Neural cell (in vitro differentiated cells): ENCODE results near the gene DLL1. TPM values are rescaled to one million over a fixed set of nuclear protein-coding genes. Genes with fewer than 3 reads are reported as not detected.

ENCODE experiments used
- H2AFZ ChIP-seq: fragments of 200-600, 300-800 bp; sonication (generic), shearing (Covaris generic); 2 replicates; pipeline ENCODE4 v1.6.0; 2014; ENCODE audit warnings: low read depth, mild to moderate bottlenecking, antibody characterized with exemption, low read length, moderate library complexity
- H3F3A ChIP-seq: fragments of 200-600 bp; shearing (Covaris generic); 2 replicates; pipeline ENCODE4 v1.6.1; 2016; ENCODE audit warnings: mild to moderate bottlenecking, moderate library complexity, mixed read lengths, antibody characterized with exemption, low read length; ENCODE audit not compliant: insufficient read depth, poor library complexity, severe bottlenecking
- H3K27ac ChIP-seq: fragments of 200-600, 300-800 bp; sonication (generic), shearing (Covaris generic); 2 replicates; pipeline ENCODE4 v1.5.1; 2014; ENCODE audit warnings: mild to moderate bottlenecking, low read length, moderate library complexity
- H3K27me3 ChIP-seq: fragments of 300-800, 200-600 bp; sonication (generic), shearing (Covaris generic); 2 replicates; pipeline ENCODE4 v1.6.0; 2014; ENCODE audit warnings: mild to moderate bottlenecking, low read depth, low read length, moderate library complexity; ENCODE audit not compliant: insufficient read depth
- H3K36me3 ChIP-seq: fragments of 300-800, 200-600 bp; sonication (generic), shearing (Covaris generic); 2 replicates; pipeline ENCODE4 v1.5.1; 2014; ENCODE audit warnings: mild to moderate bottlenecking, antibody characterized with exemption, low read length, moderate library complexity; ENCODE audit not compliant: insufficient read depth
- H3K4me2 ChIP-seq: fragments of 300-800, 200-600 bp; sonication (generic), shearing (Covaris generic); 2 replicates; pipeline ENCODE4 v1.6.0; 2014; ENCODE audit warnings: mild to moderate bottlenecking, low read length
- H3K4me3 ChIP-seq: fragments of 300-800, 200-600 bp; sonication (generic), shearing (Covaris generic); 2 replicates; pipeline ENCODE4 v1.5.1; 2014; ENCODE audit warnings: mild to moderate bottlenecking, low read length, moderate library complexity
- H3K79me2 ChIP-seq: fragments of 200-600 bp; shearing (Covaris generic); replicated peaks from 2 replicates; pipeline ENCODE4 v1.6.0; 2014; ENCODE audit warnings: mild to moderate bottlenecking, low read length, moderate library complexity; ENCODE audit not compliant: insufficient read depth
- H3K9ac ChIP-seq: fragments of 300-800, 200-600 bp; sonication (generic), shearing (Covaris generic); 2 replicates; pipeline ENCODE4 v1.6.1; 2016; ENCODE audit warnings: mild to moderate bottlenecking, low read length, mixed read lengths
- H3K9me2 ChIP-seq: fragments of 200-600 bp; shearing (Covaris generic); 2 replicates; pipeline ENCODE4 v1.6.1; 2016; ENCODE audit warnings: mild to moderate bottlenecking, low read length, mixed read lengths; ENCODE audit not compliant: insufficient read depth
- H3K9me3 ChIP-seq: fragments of 200-600, 300-800 bp; sonication (generic), shearing (Covaris generic); 2 replicates; pipeline ENCODE4 v1.6.1; 2016; ENCODE audit warnings: mild to moderate bottlenecking, mixed run types, low read length, moderate library complexity, mixed read lengths
- H4K20me1 ChIP-seq: fragments of 200-600 bp; shearing (Covaris generic); 2 replicates; pipeline ENCODE4 v1.6.1; 2016; ENCODE audit warnings: mild to moderate bottlenecking, mixed run types; ENCODE audit not compliant: insufficient read depth
- EP300 ChIP-seq: fragments of 450-650 bp; conservative IDR thresholded peaks from 2 replicates; pipeline ENCODE4 v1.6.1; 2014; ENCODE audit warnings: antibody characterized with exemption, mild to moderate bottlenecking, moderate library complexity; ENCODE audit not compliant: poor library complexity, severe bottlenecking
- EZH2 ChIP-seq: fragments of 200-600, 300-800 bp; shearing (Covaris generic), sonication (generic); IDR thresholded peaks from 2 replicates; pipeline ENCODE4 v1.6.1; 2014; ENCODE audit warnings: antibody characterized with exemption, low read length, borderline replicate concordance, mild to moderate bottlenecking; ENCODE audit not compliant: insufficient read depth, poor library complexity, severe bottlenecking
- MXI1 ChIP-seq: fragments of 450-650 bp; conservative IDR thresholded peaks from 2 replicates; pipeline ENCODE4 v1.6.1; 2014; ENCODE audit warnings: antibody characterized with exemption, mild to moderate bottlenecking; ENCODE audit not compliant: poor library complexity, severe bottlenecking
- POLR2AphosphoS5 ChIP-seq: IDR thresholded peaks from 2 replicates; pipeline ENCODE4 v1.6.1; 2012
- RAD21 ChIP-seq: fragments of 450-650 bp; conservative IDR thresholded peaks from 2 replicates; pipeline ENCODE4 v1.6.1; 2014; ENCODE audit warnings: antibody characterized with exemption, mild to moderate bottlenecking, moderate library complexity
- SMC3 ChIP-seq: fragments of 450-650 bp; conservative IDR thresholded peaks from 2 replicates; pipeline ENCODE4 v1.6.1; 2014; ENCODE audit warnings: antibody characterized with exemption, mild to moderate bottlenecking, moderate library complexity; ENCODE audit not compliant: poor library complexity
- TAF1 ChIP-seq: IDR thresholded peaks from 2 replicates; pipeline ENCODE4 v1.6.1; 2012; ENCODE audit warnings: low read depth
- polyA plus RNA-seq: library from polyadenylated mRNA; depleted of rRNA; stranded (reverse); fragments of >200 nt; gene quantifications from 2 replicates; pipeline ENCODE4 v1.2.3, GENCODE V29; 2014
- TF ChIP-seq, protein P1 (sequence below): fragments of 450-650 bp; IDR thresholded peaks from 2 replicates; pipeline ENCODE4 v1.5.1; 2014; ENCODE audit warnings: antibody characterized with exemption, mild to moderate bottlenecking, moderate library complexity; ENCODE audit not compliant: poor library complexity, severe bottlenecking
- TF ChIP-seq, protein P2 (sequence below): IDR thresholded peaks from 2 replicates; pipeline ENCODE4 v1.6.1; 2012; ENCODE audit warnings: borderline replicate concordance

The DLL1 gene
- polyA plus RNA-seq, 1 donor from 2014 or later = 26.1 TPM

DNA sequence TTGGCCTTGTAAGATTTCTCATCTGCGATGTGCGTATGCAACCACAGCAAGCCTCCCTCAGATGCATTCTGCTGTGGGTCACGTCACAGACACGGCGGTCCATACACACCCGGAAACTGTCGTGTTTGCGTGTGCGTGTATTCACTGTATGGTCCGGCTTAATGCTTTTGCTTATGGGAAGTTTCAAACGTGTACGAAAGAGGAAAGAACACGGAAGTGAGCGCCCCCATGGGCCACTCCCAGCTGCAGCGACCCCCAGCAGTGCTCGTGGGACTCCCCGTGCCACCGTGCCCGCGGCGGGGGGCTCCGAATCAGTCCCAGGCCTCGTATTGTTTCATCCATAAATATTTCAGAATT, 10.2 kb downstream of the DLL1 start:
- H3F3A ChIP-seq = no peaks in the 10 kb centered on the region
- H4K20me1 ChIP-seq = no peaks in the 10 kb centered on the region
- H3K4me2 ChIP-seq = no peak overlapping the region
- no peak for TF ChIP-seq EP300
- H3K27ac ChIP-seq = no peak overlapping the region
- peaks cover 5% of the 10 kb centered on the region for H3K79me2 ChIP-seq
- H3K4me3 ChIP-seq = no peak overlapping the region
- no peak overlapping the region for H3K9ac ChIP-seq
- H2AFZ ChIP-seq = no peak overlapping the region
- no peaks in the 10 kb centered on the region for H3K9me3 ChIP-seq
- H3K9me2 ChIP-seq = no peaks in the 10 kb centered on the region
- no peaks in the 10 kb centered on the region for H3K36me3 ChIP-seq
- no peaks in the 10 kb centered on the region for H3K27me3 ChIP-seq

DNA sequence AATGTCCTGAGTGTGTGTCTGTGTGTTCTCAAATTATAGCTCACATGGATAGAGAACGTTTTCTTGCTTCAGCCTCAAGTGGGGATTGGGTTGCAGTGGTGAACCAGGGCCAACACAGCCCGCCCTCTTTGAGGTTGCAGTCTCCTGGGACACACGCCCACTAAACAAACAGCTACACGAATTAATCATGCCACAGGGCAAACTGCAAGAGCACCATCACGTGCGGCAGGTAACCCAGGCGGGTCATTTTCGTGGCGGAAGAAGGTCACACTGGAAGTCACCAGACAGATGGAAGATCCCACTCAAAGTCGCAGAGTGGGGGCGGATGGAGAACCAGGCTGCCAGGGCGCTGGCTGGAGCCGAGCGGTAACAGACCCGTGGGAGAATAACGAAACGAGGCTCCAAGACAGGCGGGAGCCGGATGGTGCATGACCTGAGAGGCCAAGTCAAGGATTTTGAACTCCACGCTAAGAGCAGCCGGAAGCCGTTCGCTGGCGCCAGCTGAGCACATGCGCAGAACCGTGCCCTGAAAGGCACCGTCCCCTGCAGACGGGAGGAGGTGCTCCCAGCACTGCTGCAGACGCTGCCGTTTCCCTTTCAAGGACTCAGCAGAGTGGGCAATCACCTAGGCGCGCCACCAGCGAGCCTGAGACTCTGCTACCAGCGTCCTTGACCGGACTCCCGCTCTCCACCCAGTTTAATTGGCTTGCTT, 10.7 kb downstream of the DLL1 start:
- TF ChIP-seq, protein P1, sequence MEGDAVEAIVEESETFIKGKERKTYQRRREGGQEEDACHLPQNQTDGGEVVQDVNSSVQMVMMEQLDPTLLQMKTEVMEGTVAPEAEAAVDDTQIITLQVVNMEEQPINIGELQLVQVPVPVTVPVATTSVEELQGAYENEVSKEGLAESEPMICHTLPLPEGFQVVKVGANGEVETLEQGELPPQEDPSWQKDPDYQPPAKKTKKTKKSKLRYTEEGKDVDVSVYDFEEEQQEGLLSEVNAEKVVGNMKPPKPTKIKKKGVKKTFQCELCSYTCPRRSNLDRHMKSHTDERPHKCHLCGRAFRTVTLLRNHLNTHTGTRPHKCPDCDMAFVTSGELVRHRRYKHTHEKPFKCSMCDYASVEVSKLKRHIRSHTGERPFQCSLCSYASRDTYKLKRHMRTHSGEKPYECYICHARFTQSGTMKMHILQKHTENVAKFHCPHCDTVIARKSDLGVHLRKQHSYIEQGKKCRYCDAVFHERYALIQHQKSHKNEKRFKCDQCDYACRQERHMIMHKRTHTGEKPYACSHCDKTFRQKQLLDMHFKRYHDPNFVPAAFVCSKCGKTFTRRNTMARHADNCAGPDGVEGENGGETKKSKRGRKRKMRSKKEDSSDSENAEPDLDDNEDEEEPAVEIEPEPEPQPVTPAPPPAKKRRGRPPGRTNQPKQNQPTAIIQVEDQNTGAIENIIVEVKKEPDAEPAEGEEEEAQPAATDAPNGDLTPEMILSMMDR = no peak
- TF ChIP-seq EP300 = no peak
- TF ChIP-seq RAD21 = no peak
- TF ChIP-seq EZH2 = no peak
- TF ChIP-seq, protein P2, sequence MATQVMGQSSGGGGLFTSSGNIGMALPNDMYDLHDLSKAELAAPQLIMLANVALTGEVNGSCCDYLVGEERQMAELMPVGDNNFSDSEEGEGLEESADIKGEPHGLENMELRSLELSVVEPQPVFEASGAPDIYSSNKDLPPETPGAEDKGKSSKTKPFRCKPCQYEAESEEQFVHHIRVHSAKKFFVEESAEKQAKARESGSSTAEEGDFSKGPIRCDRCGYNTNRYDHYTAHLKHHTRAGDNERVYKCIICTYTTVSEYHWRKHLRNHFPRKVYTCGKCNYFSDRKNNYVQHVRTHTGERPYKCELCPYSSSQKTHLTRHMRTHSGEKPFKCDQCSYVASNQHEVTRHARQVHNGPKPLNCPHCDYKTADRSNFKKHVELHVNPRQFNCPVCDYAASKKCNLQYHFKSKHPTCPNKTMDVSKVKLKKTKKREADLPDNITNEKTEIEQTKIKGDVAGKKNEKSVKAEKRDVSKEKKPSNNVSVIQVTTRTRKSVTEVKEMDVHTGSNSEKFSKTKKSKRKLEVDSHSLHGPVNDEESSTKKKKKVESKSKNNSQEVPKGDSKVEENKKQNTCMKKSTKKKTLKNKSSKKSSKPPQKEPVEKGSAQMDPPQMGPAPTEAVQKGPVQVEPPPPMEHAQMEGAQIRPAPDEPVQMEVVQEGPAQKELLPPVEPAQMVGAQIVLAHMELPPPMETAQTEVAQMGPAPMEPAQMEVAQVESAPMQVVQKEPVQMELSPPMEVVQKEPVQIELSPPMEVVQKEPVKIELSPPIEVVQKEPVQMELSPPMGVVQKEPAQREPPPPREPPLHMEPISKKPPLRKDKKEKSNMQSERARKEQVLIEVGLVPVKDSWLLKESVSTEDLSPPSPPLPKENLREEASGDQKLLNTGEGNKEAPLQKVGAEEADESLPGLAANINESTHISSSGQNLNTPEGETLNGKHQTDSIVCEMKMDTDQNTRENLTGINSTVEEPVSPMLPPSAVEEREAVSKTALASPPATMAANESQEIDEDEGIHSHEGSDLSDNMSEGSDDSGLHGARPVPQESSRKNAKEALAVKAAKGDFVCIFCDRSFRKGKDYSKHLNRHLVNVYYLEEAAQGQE = no peak
- TF ChIP-seq TAF1 = no peak
- TF ChIP-seq MXI1 = no peak
- TF ChIP-seq SMC3 = no peak
- Histone ChIP-seq H3K4me3 (no peak overlapping the region), H3K9me3 (no peaks in the 10 kb centered on the region), H3K9ac (no peak overlapping the region), H3K36me3 (no peaks in the 10 kb centered on the region), H3K27ac (no peak overlapping the region), H3K9me2 (no peaks in the 10 kb centered on the region), H3K27me3 (no peaks in the 10 kb centered on the region), H2AFZ (no peak overlapping the region), H3K4me2 (no peak overlapping the region), H3K79me2 (peaks cover under 1% of the 10 kb centered on the region), H3F3A (no peaks in the 10 kb centered on the region), H4K20me1 (no peaks in the 10 kb centered on the region)

DNA sequence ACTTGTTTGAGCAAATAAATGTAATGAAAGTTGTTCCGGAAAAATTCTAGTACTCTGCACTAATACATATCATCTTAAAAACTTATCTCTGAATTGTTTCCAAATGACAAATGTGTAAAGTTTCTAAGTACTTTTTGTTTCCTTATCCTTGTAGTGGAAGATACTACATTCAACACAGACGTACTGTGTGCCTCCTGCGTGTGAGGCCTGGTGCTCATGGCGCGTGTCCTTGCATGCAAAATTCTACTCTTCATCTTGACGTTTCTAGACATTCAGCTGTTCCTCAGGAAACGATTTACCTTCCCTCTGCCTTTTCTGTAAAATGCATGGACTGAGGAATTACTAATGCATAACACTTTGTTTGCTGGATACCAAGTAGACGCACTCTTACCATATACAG, 11.5 kb downstream of the DLL1 start:
- Histone ChIP-seq H4K20me1 (no peaks in the 10 kb centered on the region), H3K9me3 (no peaks in the 10 kb centered on the region), H3K9ac (no peak overlapping the region), H3K27me3 (no peaks in the 10 kb centered on the region), H3K9me2 (no peaks in the 10 kb centered on the region), H3K4me2 (no peak overlapping the region), H3K79me2 (no peaks in the 10 kb centered on the region), H3F3A (no peaks in the 10 kb centered on the region), H3K36me3 (no peaks in the 10 kb centered on the region), H2AFZ (no peak overlapping the region), H3K4me3 (no peak overlapping the region), H3K27ac (no peak overlapping the region)
- no peak for TF ChIP-seq RAD21
- TF ChIP-seq TAF1 = no peak
- no peak for TF ChIP-seq SMC3
- TF ChIP-seq, protein P1 = no peak
- no peak for TF ChIP-seq MXI1
- no peak for TF ChIP-seq POLR2AphosphoS5
- no peak for TF ChIP-seq EP300
- TF ChIP-seq, protein P2 = no peak
- no peak for TF ChIP-seq EZH2
